Psoas muscle (tissue), 8 donors: ENCODE results near the gene CMTM7. TPM values are rescaled to one million over a fixed set of nuclear protein-coding genes. Genes with fewer than 3 reads are reported as not detected.

Experiments
- ATAC-seq, 4 donors: fragments of 200-7000 bp; cut with Tn5 transposase; one replicate each; pipeline ENCODE4 v1.9.1; 2020; ENCODE audit warnings: moderate library complexity in 3 of 4, mild to moderate bottlenecking in 2 of 4
- DNase-seq, 2 donors: peaks; one replicate each; pipeline ENCODE4 v3.0.0-alpha.2; 2020
- H3K27ac ChIP-seq: fragments of 200-600 bp; one replicate; pipeline ENCODE4 v1.8.0; 2022
- H3K27me3 ChIP-seq, 3 donors: fragments of 200-600 bp in 1 of 3; one replicate each; pipeline versions ENCODE4 v1.6.1 to v1.8.0; 2013 to 2022; ENCODE audit warnings: low read length in 2 of 3, mild to moderate bottlenecking in 2 of 3, moderate library complexity in 1 of 3; ENCODE audit not compliant: insufficient read depth in 3 of 3
- H3K36me3 ChIP-seq, 2 donors: fragments of 200-600 bp in 1 of 2; one replicate each; pipeline versions ENCODE4 v1.6.1 to v1.8.0; 2013 to 2022; ENCODE audit warnings: low read depth in 1 of 2, mild to moderate bottlenecking in 1 of 2, moderate library complexity in 1 of 2; ENCODE audit not compliant: insufficient read depth in 1 of 2
- H3K4me1 ChIP-seq: fragments of 200-600 bp; one replicate; pipeline ENCODE4 v1.8.0; 2022
- H3K4me3 ChIP-seq: fragments of 200-600 bp; one replicate; pipeline ENCODE4 v1.8.0; 2022; ENCODE audit warnings: mild to moderate bottlenecking
- H3K9me3 ChIP-seq: fragments of 200-600 bp; one replicate; pipeline ENCODE4 v1.8.0; 2022
- CTCF ChIP-seq: fragments of 200-600 bp; IDR thresholded peaks from one replicate; pipeline ENCODE4 v1.8.0; 2022; ENCODE audit warnings: antibody characterized with exemption
- WGBS, 3 donors: extraction: QIAGEN DNeasy Blood & Tissue Kit; methylation state at CpG; one replicate each; pipeline versions ENCODE4 v1.1.6 to v1.1.7; 2013; 5-methylcytosine and 5-hydroxymethylcytosine counted together
- intact Hi-C, 2 donors: fragments of 100-400 bp; cut with DNase I; formaldehyde crosslinking; loops; one replicate each; pipeline versions ENCODE4 v1.11.0 to v1.14.2; 2022
- polyA plus RNA-seq, 3 donors: library from polyadenylated mRNA; stranded (reverse); fragments of 200-250 nt; gene quantifications; one replicate each; pipeline ENCODE4 v1.2.3, GENCODE V29; 2013
- total RNA-seq, 4 donors: library from RNA; stranded (reverse); fragmentation: NEBNext Ultra II Directional in 2 of 4; extraction: Animal tissue kit (Norgen Biotek cat#: 25700) in 2 of 4; gene quantifications; one replicate each; pipeline versions ENCODE4 v1.2.1 to v1.2.4, GENCODE V29; 2021 to 2023
- donor health status: healthy with polysubstance abuse.
- donor health status: DM: no; HTN: no; CAD: no; lungs with moderate emphysema.
- donor health status: Bipolar disorder and iron deficiency.
- donor health status: healthy.
- donor health status: DM: yes; HTN: yes; CAD: no.
- donor health status: DM: no; HTN: no; CAD: no.
- donor health status: DM: no; HTN: no; CAD: no.
- donor health status: DM: yes; HTN: yes; CAD: no.

CMTM7 gene
- total and polyA plus RNA-seq, 7 donors = 0.65 to 18.5 (median 2.6) TPM

- H3K4me3 ChIP-seq = no peak overlapping the region
- peak overlapping the region; percentile 56 for H3K27ac ChIP-seq
- ATAC-seq = peak; percentile 24 to 48 (median 45)
- no peaks in the 10 kb centered on the region for H3K36me3 ChIP-seq
- no peak for TF ChIP-seq CTCF
- intact Hi-C loops = no loop called here
- no peaks in the 10 kb centered on the region for H3K27me3 ChIP-seq
- 68 to 83% (median 74%) methylated on average over 12 of the region's 12 CpGs for WGBS, 3 donors
- DNase-seq = no peak
- H3K4me1 ChIP-seq = peaks cover 30% of the 10 kb centered on the region
- no peaks in the 10 kb centered on the region for H3K9me3 ChIP-seq
Observed at GRCh38 chr3:32423956-32424557, 32.4 kb downstream of the CMTM7 start.

- 84 to 89% (median 85%) methylated on average over 9 of the region's 9 CpGs for WGBS, 3 donors
- H3K27me3 ChIP-seq = no peaks in the 10 kb centered on the region
- no peak for ATAC-seq
- TF ChIP-seq CTCF = no peak
- no peak for DNase-seq
- H3K4me3 ChIP-seq = no peak overlapping the region
- no peak overlapping the region for H3K27ac ChIP-seq
- intact Hi-C loops = no loop called here
- H3K4me1 ChIP-seq = peaks cover 30% of the 10 kb centered on the region
- no peaks in the 10 kb centered on the region for H3K9me3 ChIP-seq
- no peaks in the 10 kb centered on the region for H3K36me3 ChIP-seq
Observed at GRCh38 chr3:32424581-32425250, 33.1 kb downstream of the CMTM7 start.

GRCh38 chr3:32428092-32429068 lies 36.7 kb downstream of the CMTM7 start:
- intact Hi-C loops = no loop called here
- Histone ChIP-seq H3K4me3 (no peak overlapping the region), H3K27ac (no peak overlapping the region), H3K9me3 (no peaks in the 10 kb centered on the region), H3K27me3 (no peaks in the 10 kb centered on the region), H3K4me1 (peaks cover 5% of the 10 kb centered on the region), H3K36me3 (no peaks in the 10 kb centered on the region)
- ATAC-seq = no peak
- TF ChIP-seq CTCF = no peak
- DNase-seq = no peak
- 83 to 86% (median 84%) methylated on average over 12 of the region's 12 CpGs for WGBS, 3 donors

- 90 to 92% (median 91%) methylated on average over 5 of the region's 5 CpGs for WGBS, 3 donors
- Histone ChIP-seq H3K4me3 (no peak overlapping the region), H3K4me1 (peaks cover 5% of the 10 kb centered on the region), H3K36me3 (no peaks in the 10 kb centered on the region), H3K9me3 (no peaks in the 10 kb centered on the region), H3K27me3 (no peaks in the 10 kb centered on the region), H3K27ac (no peak overlapping the region)
- intact Hi-C loops = no loop called here
- TF ChIP-seq CTCF = no peak
- ATAC-seq (no peak), DNase-seq (no peak)
Observed at GRCh38 chr3:32430900-32431299, 39.2 kb downstream of the CMTM7 start.
